Measurements from ENCODE around the gene AFF4.
A peak's percentile ranks its signal among the peaks of the same experiment; 100 is the strongest.

The AFF4 gene

GRCh38 chr5:132884548-132884947 is 78.9 kb downstream of the AFF4 start:
- no peak for DNase-seq (ENCODE audit: extremely low read depth, low read depth)

DNA sequence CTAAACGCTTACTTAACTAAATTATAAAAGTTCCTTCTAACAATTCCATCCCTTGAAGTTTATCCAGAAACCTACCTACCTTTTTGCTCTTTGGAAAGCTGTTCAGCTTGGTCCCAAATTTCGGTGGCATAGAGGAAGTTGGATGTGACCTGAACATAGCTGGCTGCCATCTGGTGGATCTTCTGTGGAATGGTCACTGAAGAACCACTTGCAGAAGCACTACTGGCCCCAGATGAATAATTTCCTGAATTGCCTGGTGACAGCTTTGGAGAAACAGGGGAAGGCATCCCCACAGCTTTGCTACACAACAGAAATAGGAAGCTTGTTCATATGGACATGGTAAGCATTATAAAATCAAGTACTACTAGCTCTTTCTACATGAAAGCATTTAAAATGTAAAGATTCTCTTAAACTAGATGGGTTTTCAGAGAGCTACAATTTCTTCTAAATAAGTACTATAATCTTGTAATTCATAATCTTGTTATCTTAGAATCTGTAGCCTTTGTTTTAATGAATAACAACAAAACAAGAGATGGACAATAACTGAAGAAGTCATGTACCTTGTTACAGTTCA is 80.1 kb downstream of the AFF4 start:
- TF ChIP-seq, protein P1, sequence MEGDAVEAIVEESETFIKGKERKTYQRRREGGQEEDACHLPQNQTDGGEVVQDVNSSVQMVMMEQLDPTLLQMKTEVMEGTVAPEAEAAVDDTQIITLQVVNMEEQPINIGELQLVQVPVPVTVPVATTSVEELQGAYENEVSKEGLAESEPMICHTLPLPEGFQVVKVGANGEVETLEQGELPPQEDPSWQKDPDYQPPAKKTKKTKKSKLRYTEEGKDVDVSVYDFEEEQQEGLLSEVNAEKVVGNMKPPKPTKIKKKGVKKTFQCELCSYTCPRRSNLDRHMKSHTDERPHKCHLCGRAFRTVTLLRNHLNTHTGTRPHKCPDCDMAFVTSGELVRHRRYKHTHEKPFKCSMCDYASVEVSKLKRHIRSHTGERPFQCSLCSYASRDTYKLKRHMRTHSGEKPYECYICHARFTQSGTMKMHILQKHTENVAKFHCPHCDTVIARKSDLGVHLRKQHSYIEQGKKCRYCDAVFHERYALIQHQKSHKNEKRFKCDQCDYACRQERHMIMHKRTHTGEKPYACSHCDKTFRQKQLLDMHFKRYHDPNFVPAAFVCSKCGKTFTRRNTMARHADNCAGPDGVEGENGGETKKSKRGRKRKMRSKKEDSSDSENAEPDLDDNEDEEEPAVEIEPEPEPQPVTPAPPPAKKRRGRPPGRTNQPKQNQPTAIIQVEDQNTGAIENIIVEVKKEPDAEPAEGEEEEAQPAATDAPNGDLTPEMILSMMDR (IDR thresholded peaks at IDR 0.05; ENCODE audit: low read depth, low read length): peak; percentile 71
- peak; percentile 29 for DNase-seq (ENCODE audit: extremely low read depth, low read depth)

More at GRCh38 chr5:132884548-132884947, 78.9 kb downstream of the AFF4 start:
- TF ChIP-seq, protein P1 (IDR thresholded peaks at IDR 0.05; ENCODE audit: low read depth, low read length): no peak

- no peak for DNase-seq (ENCODE audit: extremely low read depth, low read depth)
- TF ChIP-seq, protein P1 (IDR thresholded peaks at IDR 0.05; ENCODE audit: low read depth, low read length): no peak
Observed at GRCh38 chr5:132877938-132878337, 85.5 kb downstream of the AFF4 start.

DNA sequence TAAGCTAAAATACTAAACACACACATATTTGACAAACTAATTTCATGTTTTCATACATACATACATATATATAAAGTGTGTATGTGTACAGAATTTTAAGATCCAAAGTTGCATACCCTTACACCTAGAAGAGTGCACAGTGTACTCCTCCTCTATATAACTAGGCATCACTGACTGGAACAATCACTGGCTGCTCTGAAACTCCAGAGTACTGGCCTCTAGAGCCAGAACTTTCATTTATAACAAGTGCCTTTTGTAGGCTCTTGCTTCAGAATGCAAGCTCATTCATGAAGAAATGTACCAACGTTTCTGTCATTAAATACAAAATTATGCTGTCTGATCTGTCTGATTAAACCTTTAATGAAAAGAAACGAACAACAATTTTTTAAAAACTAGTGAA is 86.0 kb downstream of the AFF4 start:
- DNase-seq (ENCODE audit: extremely low read depth, low read depth): no peak
- TF ChIP-seq, protein P1 (IDR thresholded peaks at IDR 0.05; ENCODE audit: low read depth, low read length): no peak

DNA sequence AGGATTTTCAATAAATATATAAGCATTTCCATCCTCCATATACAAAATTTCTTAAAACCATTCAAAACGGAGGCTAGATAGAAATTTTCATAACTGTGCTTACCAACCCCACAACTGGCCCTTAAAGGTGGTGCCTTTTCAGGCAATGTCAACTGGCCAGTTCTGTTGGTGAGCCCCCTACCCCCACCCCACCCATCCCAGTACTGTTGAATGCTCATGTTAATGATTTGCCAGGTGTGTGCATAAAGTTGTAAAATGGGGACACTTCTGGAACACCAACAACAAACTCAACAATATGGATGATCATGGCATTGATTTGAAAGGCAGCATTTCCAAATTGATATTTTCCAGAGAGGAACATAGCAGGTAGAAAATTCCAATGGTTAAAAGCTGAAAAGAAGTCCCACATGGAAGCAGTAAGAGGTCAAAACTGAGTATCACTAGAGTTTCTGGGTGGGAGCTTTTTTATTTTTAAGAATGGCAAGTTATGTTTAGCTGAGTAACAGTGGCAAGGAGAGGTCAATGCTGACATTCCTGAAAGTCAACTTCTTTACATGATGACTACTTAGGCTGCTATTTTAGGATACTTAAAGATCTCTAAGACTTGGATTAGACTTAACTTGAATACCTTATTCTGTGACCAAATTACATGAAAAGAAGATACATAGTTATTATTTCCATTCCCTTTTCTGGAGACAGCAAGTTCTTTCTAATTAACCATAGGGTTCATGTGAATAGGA is 87.2 kb downstream of the AFF4 start:
- TF ChIP-seq, protein P1 (IDR thresholded peaks at IDR 0.05; ENCODE audit: low read depth, low read length): no peak
- DNase-seq (ENCODE audit: extremely low read depth, low read depth): no peak

DNA sequence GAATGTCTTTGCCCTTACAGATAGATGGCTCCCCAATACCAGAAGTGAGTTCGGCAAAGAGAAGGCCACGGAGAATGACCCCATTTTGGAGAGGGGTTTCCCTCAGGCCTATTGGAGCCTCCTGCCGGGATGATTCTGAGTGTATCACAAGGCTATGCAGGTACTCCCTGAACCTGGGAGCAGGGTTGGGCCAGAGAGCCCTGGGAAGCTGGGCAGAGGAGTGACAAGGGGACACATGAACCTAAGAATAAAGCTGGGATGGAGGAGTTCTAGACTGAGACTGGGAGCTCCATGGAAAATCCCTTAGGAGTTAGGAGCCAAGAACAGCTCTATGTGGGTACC is 89.5 kb downstream of the AFF4 start:
- TF ChIP-seq, protein P1 (IDR thresholded peaks at IDR 0.05; ENCODE audit: low read depth, low read length): no peak
- no peak for DNase-seq (ENCODE audit: extremely low read depth, low read depth)

- no peak for DNase-seq (ENCODE audit: extremely low read depth, low read depth)
- TF ChIP-seq, protein P1 (IDR thresholded peaks at IDR 0.05; ENCODE audit: low read depth, low read length): no peak
Observed at GRCh38 chr5:132873119-132873929, 90.1 kb downstream of the AFF4 start, which contains the start of gene LEAP2. Gene LEAP2, plus strand, starts transcription at chr5:132873668. Its CDS starts 27 bp downstream, at chr5:132873695.
